Activated CD8-positive, alpha-beta memory T cell treated with anti-CD3 and anti-CD28 coated beads, Interleukin-2, amount 50 U/mL, for 48 hours (primary cell): ENCODE results near the gene PIK3R1.

ENCODE experiments used
- DNase-seq: peaks from one replicate; pipeline ENCODE4 v3.0.0-alpha.2; 2020

Gene PIK3R1

DNA sequence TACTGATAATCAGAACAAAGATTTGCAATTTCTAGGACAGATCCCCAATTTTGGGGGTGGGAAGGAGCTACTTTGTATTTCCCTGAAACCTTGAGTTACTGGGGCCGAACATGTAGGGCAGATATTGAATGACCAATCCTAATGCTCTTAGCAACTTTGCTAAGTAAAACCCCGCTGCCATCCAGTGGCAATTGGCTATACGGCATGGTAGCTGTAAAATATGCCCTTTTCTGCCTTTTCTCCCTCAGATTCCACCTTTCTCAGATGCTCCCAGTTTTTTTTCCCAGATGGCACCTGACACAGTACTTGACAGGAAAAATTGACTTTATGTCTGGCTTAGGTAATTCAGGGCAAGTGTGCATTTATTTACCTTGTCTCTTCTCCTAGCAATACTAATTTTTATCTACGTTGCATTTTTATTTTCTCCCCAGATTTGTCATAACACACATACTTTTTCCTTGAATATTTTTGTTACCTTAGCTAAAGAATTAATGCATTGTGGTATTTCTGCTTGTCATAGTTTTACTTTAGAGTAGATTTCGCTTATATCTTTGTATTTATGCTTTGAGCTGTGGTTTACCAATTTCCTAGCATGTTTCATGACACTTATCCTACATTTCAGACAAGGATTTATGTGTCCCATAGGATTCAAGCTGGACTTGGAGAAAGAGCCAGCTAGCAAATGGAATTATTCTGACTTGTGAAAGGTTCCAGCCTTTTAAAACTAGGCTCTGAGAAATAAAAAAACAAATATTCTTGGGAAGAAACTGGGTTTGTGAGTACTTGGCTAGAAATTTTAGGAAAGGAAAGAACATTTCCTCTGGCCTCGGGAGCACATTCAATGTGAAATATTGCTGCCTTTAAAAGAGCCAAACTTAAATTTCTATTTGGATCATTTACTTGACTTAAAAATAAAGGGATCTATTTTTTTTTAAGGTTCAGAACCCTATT lies 37.4 kb downstream of the PIK3R1 start:
- no peak for DNase-seq

GRCh38 chr5:68253624-68254585 lies 38.3 kb downstream of the PIK3R1 start:
- no peak for DNase-seq

DNA sequence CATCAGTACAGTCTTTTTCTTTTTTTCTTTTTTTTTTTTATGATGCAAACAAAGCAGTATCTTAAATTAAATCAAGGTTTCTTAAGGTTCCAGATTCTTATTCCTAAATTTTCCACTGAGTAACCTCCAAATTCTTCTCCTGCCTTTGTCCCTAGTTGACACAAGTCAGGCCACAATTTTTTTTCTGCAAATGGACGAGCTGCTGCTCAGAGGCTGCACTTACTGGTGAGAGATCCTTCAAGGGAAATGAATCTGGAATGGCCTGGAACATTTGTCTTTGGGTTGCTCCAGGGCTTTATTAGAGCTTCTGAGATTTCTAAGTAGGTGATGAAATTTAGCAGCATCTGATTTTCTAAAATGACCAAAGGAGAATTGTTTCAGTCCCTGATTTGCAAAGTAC lies 39.3 kb downstream of the PIK3R1 start:
- no peak for DNase-seq

DNA sequence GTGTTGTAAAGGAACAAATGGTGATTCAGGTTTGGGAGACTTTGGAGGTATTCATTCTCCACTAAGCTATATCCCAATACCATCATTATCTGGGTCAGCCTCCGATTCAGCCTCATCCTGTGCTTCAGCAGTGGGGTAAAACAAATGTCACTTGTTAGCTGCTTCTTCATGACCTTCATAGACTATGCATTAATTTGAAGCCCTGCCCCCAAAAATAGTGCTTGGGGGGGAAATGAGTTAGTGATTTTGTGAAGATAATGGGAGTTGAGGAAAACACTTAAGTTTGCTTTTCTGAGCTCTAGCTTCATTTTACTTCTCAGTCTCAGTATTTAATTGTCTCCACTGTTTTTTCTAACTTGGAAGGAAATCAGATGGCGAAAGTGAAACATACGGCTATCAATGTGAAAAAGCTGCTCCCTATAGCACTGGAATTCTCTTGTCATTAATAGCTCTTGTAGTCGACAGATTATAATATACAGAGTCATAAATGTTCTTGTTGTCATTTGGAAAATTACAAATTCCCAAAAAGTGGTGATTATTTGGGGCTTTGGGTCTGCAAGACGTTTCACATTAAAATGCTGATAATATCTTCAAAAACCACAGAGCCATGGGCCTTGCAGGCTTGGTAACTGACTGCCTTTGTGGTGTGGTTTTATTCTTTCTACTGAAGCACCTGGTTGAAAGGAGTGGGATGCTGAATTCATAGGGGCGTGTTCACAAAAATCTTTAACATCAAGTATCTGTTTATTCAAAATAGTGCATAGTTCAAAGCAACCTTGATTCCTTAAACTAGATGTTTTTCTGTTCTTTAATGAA lies 40.0 kb downstream of the PIK3R1 start:
- DNase-seq, result no peak

DNA sequence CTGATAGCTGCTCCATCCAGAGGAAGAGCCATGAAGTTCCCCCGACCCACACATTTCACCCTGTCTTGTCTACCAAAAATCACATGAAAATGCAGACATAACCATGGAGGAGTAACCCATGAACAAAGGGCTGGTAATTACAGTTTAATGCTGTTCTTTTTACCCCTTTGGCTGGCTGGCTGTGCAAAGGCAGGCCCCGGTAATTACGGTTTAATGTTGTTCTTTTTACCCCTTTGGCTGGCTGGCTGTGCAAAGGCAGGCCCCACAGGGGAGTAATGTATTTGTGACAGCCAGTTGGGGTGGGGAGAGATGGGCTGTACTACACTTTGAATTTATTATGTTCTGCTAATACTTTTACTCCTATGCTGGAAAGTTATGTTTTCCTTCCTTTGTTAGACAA lies 41.7 kb downstream of the PIK3R1 start:
- DNase-seq, result no peak

DNA sequence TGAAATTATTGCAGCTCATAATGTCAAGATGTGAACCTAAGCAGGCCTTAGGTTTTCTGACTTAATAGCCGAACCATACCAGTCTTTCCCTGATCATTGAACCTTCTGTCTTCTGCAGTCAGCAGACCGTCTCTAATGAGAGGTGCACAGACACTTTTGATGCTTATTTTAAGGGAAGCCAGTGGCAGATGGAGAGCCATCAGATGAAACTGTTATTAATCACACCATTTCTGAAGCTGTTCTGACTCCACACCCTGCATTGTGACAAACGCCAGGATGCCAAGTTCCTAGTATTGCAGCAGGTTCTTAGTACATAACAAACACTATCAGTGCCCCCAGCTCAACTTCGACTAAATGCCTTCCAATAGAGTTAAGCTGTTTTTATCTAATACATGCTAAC lies 43.0 kb downstream of the PIK3R1 start:
- DNase-seq, result no peak

- no peak for DNase-seq
Measured at GRCh38 chr5:68259700-68260099, 44.1 kb downstream of the PIK3R1 start.

- no peak for DNase-seq
Measured at GRCh38 chr5:68260467-68260866, 44.9 kb downstream of the PIK3R1 start.

- DNase-seq, result no peak
Measured at GRCh38 chr5:68261169-68261568, 45.6 kb downstream of the PIK3R1 start.

- DNase-seq, result no peak
Measured at GRCh38 chr5:68261569-68262065, 46.1 kb downstream of the PIK3R1 start.

DNA sequence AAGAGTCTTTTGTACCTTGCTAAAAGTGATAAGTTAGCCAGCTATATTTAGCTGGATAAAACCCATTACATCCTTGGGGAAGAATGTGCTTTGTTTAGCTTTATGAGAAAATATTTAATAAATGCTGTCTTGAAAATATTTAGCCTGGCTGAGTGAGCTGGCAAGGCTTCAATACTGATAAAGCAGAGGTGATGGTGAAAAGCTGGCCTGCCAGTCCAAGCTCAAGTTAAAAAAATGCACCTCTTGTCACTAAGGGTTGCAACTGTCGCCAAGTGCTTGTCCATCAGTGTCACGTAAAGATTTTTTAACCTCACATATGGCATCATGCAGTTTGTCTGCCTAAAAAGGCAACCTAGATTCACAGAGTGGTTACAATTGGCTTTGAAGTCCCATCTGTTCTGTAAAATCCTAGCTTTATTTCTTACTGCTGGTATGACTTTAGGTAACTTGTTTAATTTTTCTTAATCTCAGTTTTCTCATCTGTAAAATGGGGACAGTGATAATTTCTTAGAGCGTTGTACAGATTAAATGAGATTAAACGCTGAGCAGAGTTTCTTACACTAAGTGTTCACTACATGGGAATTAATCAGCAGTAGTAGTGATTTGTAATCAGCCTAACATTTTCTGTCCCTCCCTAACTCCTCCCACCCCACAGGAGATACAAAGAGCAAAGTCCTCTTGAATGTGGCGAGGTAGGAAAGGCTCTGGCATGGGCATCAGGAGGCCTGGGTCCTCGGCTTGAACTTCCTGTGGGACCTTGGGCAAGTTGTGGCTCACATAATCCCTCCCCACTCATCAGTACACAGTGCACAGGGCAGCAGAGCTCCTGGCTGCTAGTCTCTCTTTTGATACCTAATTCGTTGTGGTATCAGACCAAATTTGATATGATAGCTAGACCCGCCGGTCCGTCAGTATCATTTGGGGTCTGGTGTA lies 48.7 kb downstream of the PIK3R1 start:
- no peak for DNase-seq

GRCh38 chr5:68265347-68265746 lies 49.8 kb downstream of the PIK3R1 start:
- DNase-seq, result no peak

- no peak for DNase-seq
Measured at GRCh38 chr5:68265822-68266395, 50.4 kb downstream of the PIK3R1 start.

GRCh38 chr5:68266457-68266856 lies 50.9 kb downstream of the PIK3R1 start:
- no peak for DNase-seq

GRCh38 chr5:68267066-68267465 lies 51.5 kb downstream of the PIK3R1 start:
- DNase-seq, result no peak

GRCh38 chr5:68268101-68268851 lies 52.7 kb downstream of the PIK3R1 start:
- DNase-seq, result no peak

DNA sequence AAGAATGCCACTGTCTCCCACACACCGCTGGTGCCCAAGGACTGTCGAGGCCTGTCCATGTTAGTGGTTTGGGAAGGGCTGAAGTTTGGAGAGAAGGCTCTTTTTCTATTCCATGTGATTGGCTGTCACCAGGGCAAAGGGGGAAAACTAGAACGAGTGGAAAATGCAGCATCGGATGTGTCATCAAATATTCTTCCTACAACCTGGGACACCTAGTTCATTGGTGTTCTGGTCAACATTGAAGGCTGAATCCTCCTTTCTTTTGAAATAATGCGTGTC lies 53.2 kb downstream of the PIK3R1 start:
- no peak for DNase-seq

DNA sequence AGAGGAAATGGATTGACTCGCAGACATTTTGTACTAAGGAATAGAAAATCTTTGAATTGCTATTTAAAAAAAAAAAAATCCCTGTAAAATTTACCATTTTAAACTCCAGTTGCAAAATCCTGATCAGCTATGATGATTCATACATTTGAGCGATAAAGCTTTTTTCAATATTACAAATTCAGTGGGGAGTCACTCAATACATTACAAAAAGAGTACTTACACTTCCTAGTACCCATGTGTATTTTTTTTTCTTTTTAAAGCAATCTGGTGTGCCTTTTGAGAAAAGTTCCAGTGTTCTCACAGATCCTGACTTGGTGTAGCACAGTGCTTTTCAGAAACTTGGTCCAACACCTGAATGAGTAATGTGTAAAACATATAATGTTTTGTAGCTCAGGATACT lies 54.3 kb downstream of the PIK3R1 start:
- DNase-seq, result no peak

DNA sequence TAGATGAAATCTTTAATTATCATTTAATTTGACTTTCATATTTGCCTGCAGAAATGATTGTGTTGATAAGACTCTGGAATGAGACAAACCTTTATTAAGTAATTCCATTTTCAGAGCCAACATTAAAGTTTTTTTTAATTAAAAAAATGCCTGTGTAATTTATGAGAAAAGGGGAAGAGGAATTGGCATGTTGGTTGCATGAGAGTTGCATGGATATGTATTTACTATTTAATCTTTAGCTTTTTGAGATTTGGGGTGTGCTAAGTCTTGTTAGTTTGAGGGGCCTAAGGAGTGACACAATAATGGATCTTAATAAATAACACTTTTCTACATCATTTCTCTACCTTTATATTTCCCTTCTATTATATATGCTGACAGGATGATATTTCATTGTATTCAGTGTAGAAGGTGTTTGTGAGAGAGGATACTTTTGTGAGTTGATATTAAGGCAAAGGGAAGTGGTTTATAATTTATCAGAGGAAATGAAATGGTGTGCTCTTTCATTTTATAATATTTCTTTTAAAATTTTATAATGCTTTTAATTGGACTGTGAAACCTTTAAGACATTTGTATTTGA lies 54.9 kb downstream of the PIK3R1 start:
- no peak for DNase-seq

DNA sequence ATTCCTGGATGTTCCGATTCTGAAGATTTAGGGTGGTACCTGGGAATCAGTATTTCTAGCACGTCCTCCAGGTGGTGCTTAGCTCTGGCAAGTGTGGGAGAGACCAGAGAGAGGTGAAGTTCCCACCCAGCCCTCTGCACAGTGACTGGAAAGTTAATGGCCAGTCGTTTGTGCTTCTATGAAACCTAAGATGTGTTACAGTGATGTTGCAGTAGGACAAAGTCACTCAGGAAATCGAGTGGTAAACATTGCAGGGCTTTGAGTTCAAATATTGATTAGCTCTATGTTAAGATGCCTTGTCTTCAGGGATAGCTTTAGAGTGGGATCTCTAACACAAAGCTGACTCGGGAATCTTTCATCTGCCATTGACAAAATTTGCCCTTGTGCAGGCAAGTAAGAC lies 55.6 kb downstream of the PIK3R1 start:
- DNase-seq, result no peak
